Measurements from ENCODE around the gene PTPRN2.

- TF ChIP-seq CTCF (IDR thresholded peaks at IDR 0.05; ENCODE audit: extremely low read depth in 1 of 2, insufficient read depth in 1 of 2, low read depth in 1 of 2, low read length in 2 of 2) (no peak), EZH2 (IDR thresholded peaks at IDR 0.05; ENCODE audit: borderline replicate concordance, low read depth, low read length, severe bottlenecking) (no peak), POLR2A (IDR thresholded peaks at IDR 0.05; ENCODE audit: low read depth, low read length) (no peak), MAX (IDR thresholded peaks at IDR 0.05; ENCODE audit: insufficient read depth, insufficient read length) (no peak), POLR2AphosphoS5 (IDR thresholded peaks at IDR 0.05; ENCODE audit: insufficient read depth, low read depth, low read length) (no peak), JUN (IDR thresholded peaks at IDR 0.05; ENCODE audit: borderline replicate concordance, insufficient read depth, insufficient read length, low read depth) (no peak), MYC (IDR thresholded peaks at IDR 0.05; ENCODE audit: low read depth, low read length) (no peak), GATA2 (IDR thresholded peaks at IDR 0.05; ENCODE audit: insufficient read depth, insufficient read length, low read depth, low read length) (no peak)
Measured at GRCh38 chr7:158063850-158064610, 523.6 kb downstream of the PTPRN2 start.

Data from endothelial cell of umbilical vein (primary cell).